HG02884 (cell line): ENCODE measurements around the gene KATNB1.

ENCODE experiments used
- ATAC-seq: cut with Tn5 transposase; IDR thresholded peaks from one replicate; pipeline ENCODE4 v1.9.1; 2021; ENCODE audit warnings: mild to moderate bottlenecking, moderate library complexity; ENCODE audit not compliant: unreplicated experiment

The KATNB1 gene

GRCh38 chr16:57735755-57736418, at the start of gene KATNB1:
Gene KATNB1 (plus strand): TSS chr16:57735770. CDS start chr16:57737244, 1,474 bp downstream.
- ATAC-seq = peak; percentile 16

- no peak for ATAC-seq
Observed at GRCh38 chr16:57686577-57686976, 49.0 kb upstream of the KATNB1 start.

- ATAC-seq = no peak
Observed at GRCh38 chr16:57687363-57687929, 48.1 kb upstream of the KATNB1 start.

GRCh38 chr16:57688487-57688986, 47.0 kb upstream of the KATNB1 start:
- ATAC-seq = no peak

- no peak for ATAC-seq
Observed at GRCh38 chr16:57688987-57689761, 46.4 kb upstream of the KATNB1 start.

- ATAC-seq = peak; percentile 76
Observed at GRCh38 chr16:57689762-57690558, 45.6 kb upstream of the KATNB1 start.

GRCh38 chr16:57690782-57691471, 44.6 kb upstream of the KATNB1 start:
- ATAC-seq = no peak

GRCh38 chr16:57692636-57693035, 42.9 kb upstream of the KATNB1 start:
- ATAC-seq = no peak

GRCh38 chr16:57693550-57693949, 42.0 kb upstream of the KATNB1 start:
- ATAC-seq = no peak

- no peak for ATAC-seq
Observed at GRCh38 chr16:57694231-57694724, 41.3 kb upstream of the KATNB1 start.

- ATAC-seq = no peak
Observed at GRCh38 chr16:57694725-57695679, 40.6 kb upstream of the KATNB1 start, which contains the start of gene DRC7. Gene DRC7 (plus strand): TSS chr16:57694806. CDS start chr16:57697950, 3,144 bp downstream.

GRCh38 chr16:57695680-57696069, 39.9 kb upstream of the KATNB1 start:
- no peak for ATAC-seq

- no peak for ATAC-seq
Observed at GRCh38 chr16:57696240-57696639, 39.3 kb upstream of the KATNB1 start.

- ATAC-seq = no peak
Observed at GRCh38 chr16:57697896-57698537, 37.6 kb upstream of the KATNB1 start.

- no peak for ATAC-seq
Observed at GRCh38 chr16:57698812-57699405, 36.7 kb upstream of the KATNB1 start.

GRCh38 chr16:57699481-57699880, 36.1 kb upstream of the KATNB1 start:
- ATAC-seq = no peak

GRCh38 chr16:57699899-57700298, 35.7 kb upstream of the KATNB1 start:
- ATAC-seq = no peak
